Activated T-helper 9 cell treated with anti-CD3 and anti-CD28 coated beads, Interleukin-2, amount 50 U/mL, for 16 hours (primary cell): ENCODE results near the gene ODAD4.
"Not testable (repeated sequence)": the region's sequence is repeated elsewhere in the genome, so short reads cannot be mapped to it uniquely, and the experiment has no call there.

Experiments used
- DNase-seq: peaks from one replicate; pipeline ENCODE4 v3.0.0-alpha.2; 2020; ENCODE audit warnings: low read depth

Gene ODAD4

GRCh38 chr17:41914358-41914766 lies 16.1 kb upstream of the ODAD4 start:
- DNase-seq: no peak

- DNase-seq: no peak
Observed at GRCh38 chr17:41915020-41915419, 15.4 kb upstream of the ODAD4 start.

GRCh38 chr17:41915566-41915965 lies 14.9 kb upstream of the ODAD4 start:
- DNase-seq: no peak

GRCh38 chr17:41917192-41917591 lies 13.2 kb upstream of the ODAD4 start:
- DNase-seq: no peak

GRCh38 chr17:41917679-41918313 lies 12.6 kb upstream of the ODAD4 start:
- peak; percentile 25 for DNase-seq

GRCh38 chr17:41918314-41919164 lies 11.9 kb upstream of the ODAD4 start, which contains the start of gene ACLY:
ACLY (minus strand) TSS chr17:41918951; CDS start chr17:41913873, 5,078 bp downstream.
- peak; percentile 95 for DNase-seq

- DNase-seq: no peak
Observed at GRCh38 chr17:41919165-41919817, 11.1 kb upstream of the ODAD4 start.

GRCh38 chr17:41919840-41920579 lies 10.4 kb upstream of the ODAD4 start:
- no peak for DNase-seq

- no peak for DNase-seq
Observed at GRCh38 chr17:41920580-41920955, 9.8 kb upstream of the ODAD4 start.

GRCh38 chr17:41925991-41926590 lies 4.3 kb upstream of the ODAD4 start:
- DNase-seq: no peak

GRCh38 chr17:41928693-41929251 lies 1.6 kb upstream of the ODAD4 start:
- no peak for DNase-seq

GRCh38 chr17:41930833-41931156 lies 378 bp downstream of the ODAD4 start:
- not testable (repeated sequence) for DNase-seq

GRCh38 chr17:41931715-41932114 lies 1.3 kb downstream of the ODAD4 start:
- DNase-seq: not testable (repeated sequence)

GRCh38 chr17:41932816-41933389 lies 2.5 kb downstream of the ODAD4 start:
- no peak for DNase-seq

GRCh38 chr17:41935641-41936040 lies 5.2 kb downstream of the ODAD4 start:
- no peak for DNase-seq

GRCh38 chr17:41937970-41938954 lies 7.8 kb downstream of the ODAD4 start:
- DNase-seq: no peak

- no peak for DNase-seq
Observed at GRCh38 chr17:41939044-41939692, 8.8 kb downstream of the ODAD4 start.

- DNase-seq: no peak
Observed at GRCh38 chr17:41939693-41940090, 9.3 kb downstream of the ODAD4 start.

- no peak for DNase-seq
Observed at GRCh38 chr17:41941168-41941567, 10.8 kb downstream of the ODAD4 start.
